ENCODE data around the gene SGK2.

The SGK2 gene

GRCh38 chr20:43560974-43561373, 2.1 kb downstream of the SGK2 start:
- no peak overlapping the region for H3K4me3 ChIP-seq (replicated peaks; ENCODE audit: low read depth, low read length)
- no peak for DNase-seq (ENCODE audit: extremely low read depth, low read depth)
- no peak for TF ChIP-seq CTCF (IDR thresholded peaks at IDR 0.05; ENCODE audit: low read depth, low read length, missing control alignments)

- no peak overlapping the region for H3K4me3 ChIP-seq (replicated peaks; ENCODE audit: low read depth, low read length)
- no peak for TF ChIP-seq CTCF (IDR thresholded peaks at IDR 0.05; ENCODE audit: low read depth, low read length, missing control alignments)
- DNase-seq (ENCODE audit: extremely low read depth, low read depth): no peak
These were observed 4.6 kb downstream of the SGK2 start for GRCh38 chr20:43563429-43563828.

GRCh38 chr20:43563991-43564390, 5.2 kb downstream of the SGK2 start:
- no peak overlapping the region for H3K4me3 ChIP-seq (replicated peaks; ENCODE audit: low read depth, low read length)
- DNase-seq (ENCODE audit: extremely low read depth, low read depth): no peak
- no peak for TF ChIP-seq CTCF (IDR thresholded peaks at IDR 0.05; ENCODE audit: low read depth, low read length, missing control alignments)

- TF ChIP-seq CTCF (IDR thresholded peaks at IDR 0.05; ENCODE audit: low read depth, low read length, missing control alignments): no peak
- no peak overlapping the region for H3K4me3 ChIP-seq (replicated peaks; ENCODE audit: low read depth, low read length)
- DNase-seq (ENCODE audit: extremely low read depth, low read depth): no peak
These were observed 5.6 kb downstream of the SGK2 start for GRCh38 chr20:43564455-43564854.

GRCh38 chr20:43564993-43565757, 6.3 kb downstream of the SGK2 start:
- no peak for TF ChIP-seq CTCF (IDR thresholded peaks at IDR 0.05; ENCODE audit: low read depth, low read length, missing control alignments)
- DNase-seq (ENCODE audit: extremely low read depth, low read depth): no peak
- H3K4me3 ChIP-seq (replicated peaks; ENCODE audit: low read depth, low read length): no peak overlapping the region

- no peak for TF ChIP-seq CTCF (IDR thresholded peaks at IDR 0.05; ENCODE audit: low read depth, low read length, missing control alignments)
- DNase-seq (ENCODE audit: extremely low read depth, low read depth): no peak
- H3K4me3 ChIP-seq (replicated peaks; ENCODE audit: low read depth, low read length): no peak overlapping the region
These were observed 6.9 kb downstream of the SGK2 start for GRCh38 chr20:43565758-43566104.

- TF ChIP-seq CTCF (IDR thresholded peaks at IDR 0.05; ENCODE audit: low read depth, low read length, missing control alignments): no peak
- no peak for DNase-seq (ENCODE audit: extremely low read depth, low read depth)
- H3K4me3 ChIP-seq (replicated peaks; ENCODE audit: low read depth, low read length): no peak overlapping the region
These were observed 8.7 kb downstream of the SGK2 start for GRCh38 chr20:43567477-43567876.

All from HFF-Myc (cell line).